ENCODE results near the gene RTN4RL2. TPM values are rescaled to one million over a fixed set of nuclear protein-coding genes. Genes with fewer than 3 reads are reported as not detected.

RTN4RL2 gene
- total RNA-seq, 1 experiment from 2014 or later: 7.0 TPM

DNA sequence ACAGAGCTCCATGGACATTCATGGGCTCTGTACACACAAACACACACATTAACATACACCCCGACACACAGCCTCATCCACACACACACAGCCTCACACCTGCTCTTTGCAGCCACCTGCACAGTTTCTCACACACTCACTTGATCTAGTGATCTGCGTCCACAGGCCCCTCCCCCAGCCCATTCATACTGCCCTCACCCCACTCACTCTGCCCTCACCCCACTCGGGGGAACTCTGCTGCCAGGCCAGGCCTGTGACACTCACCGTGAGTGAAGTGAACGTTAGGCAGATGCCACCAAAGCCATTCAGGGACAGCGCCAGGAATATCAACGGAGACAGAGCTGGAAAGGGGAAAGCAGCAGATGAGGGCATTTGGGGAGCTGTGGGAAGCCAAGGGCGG, 40.2 kb downstream of the RTN4RL2 start:
- no peak overlapping the region for H3K4me2 ChIP-seq (ENCODE audit: insufficient read depth, insufficient read length, low read length)
- DNase-seq: no peak
- H2BK15ac ChIP-seq (ENCODE audit: low read depth, low read length): no peak overlapping the region
- no CpG with 5 or more reads among the region's 8 CpGs for WGBS (ENCODE audit: extremely low coverage, insufficient read length, low lambda C conversion rate)
- H2BK20ac ChIP-seq (ENCODE audit: low read depth, low read length, poor library complexity, severe bottlenecking): no peak overlapping the region
- TF ChIP-seq, protein P1, sequence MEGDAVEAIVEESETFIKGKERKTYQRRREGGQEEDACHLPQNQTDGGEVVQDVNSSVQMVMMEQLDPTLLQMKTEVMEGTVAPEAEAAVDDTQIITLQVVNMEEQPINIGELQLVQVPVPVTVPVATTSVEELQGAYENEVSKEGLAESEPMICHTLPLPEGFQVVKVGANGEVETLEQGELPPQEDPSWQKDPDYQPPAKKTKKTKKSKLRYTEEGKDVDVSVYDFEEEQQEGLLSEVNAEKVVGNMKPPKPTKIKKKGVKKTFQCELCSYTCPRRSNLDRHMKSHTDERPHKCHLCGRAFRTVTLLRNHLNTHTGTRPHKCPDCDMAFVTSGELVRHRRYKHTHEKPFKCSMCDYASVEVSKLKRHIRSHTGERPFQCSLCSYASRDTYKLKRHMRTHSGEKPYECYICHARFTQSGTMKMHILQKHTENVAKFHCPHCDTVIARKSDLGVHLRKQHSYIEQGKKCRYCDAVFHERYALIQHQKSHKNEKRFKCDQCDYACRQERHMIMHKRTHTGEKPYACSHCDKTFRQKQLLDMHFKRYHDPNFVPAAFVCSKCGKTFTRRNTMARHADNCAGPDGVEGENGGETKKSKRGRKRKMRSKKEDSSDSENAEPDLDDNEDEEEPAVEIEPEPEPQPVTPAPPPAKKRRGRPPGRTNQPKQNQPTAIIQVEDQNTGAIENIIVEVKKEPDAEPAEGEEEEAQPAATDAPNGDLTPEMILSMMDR (conservative IDR thresholded peaks at IDR 0.05): no peak
- H3K18ac ChIP-seq (ENCODE audit: insufficient read length, low read depth, low read length): no peak overlapping the region
- H3K4me3 Mint-ChIP-seq: peak overlapping the region; percentile 6 to 72; a peak in 4 of 5 replicates
- no peak overlapping the region for H3K9ac ChIP-seq (ENCODE audit: extremely low read depth, insufficient read length, low read length)
- H4K91ac ChIP-seq (ENCODE audit: insufficient read length, low read depth, low read length): no peak overlapping the region
- H2AFZ ChIP-seq (ENCODE audit: low read length): no peak overlapping the region
- no peaks in the 10 kb centered on the region for H3K79me2 ChIP-seq (ENCODE audit: insufficient read depth, low read length)
- H3K23ac ChIP-seq (ENCODE audit: insufficient read length, low read depth, low read length): no peak overlapping the region
- no peak overlapping the region for H4K5ac ChIP-seq (ENCODE audit: insufficient read length, low read depth, low read length)
- no peak overlapping the region for H3K4ac ChIP-seq (ENCODE audit: low read depth, low read length)
- no peak overlapping the region for H4K8ac ChIP-seq (replicated peaks; ENCODE audit: insufficient read length, low read depth, low read length)
- no peaks in the 10 kb centered on the region for H3K23me2 ChIP-seq (ENCODE audit: insufficient read length, low read depth, low read length, poor library complexity, severe bottlenecking)
- no peak overlapping the region for H2AK5ac ChIP-seq (ENCODE audit: insufficient read length, low read length)
- H3K36me3 Mint-ChIP-seq (ENCODE audit: insufficient read depth in 1 of 3, low read depth in 3 of 3): peaks cover 18 to 32% (median 20%) of the 10 kb centered on the region in 3 experiments; a peak in 6 of 7 replicates
- H3T11ph ChIP-seq (ENCODE audit: low read length): no peak overlapping the region
- no peak overlapping the region for H3K27ac ChIP-seq (ENCODE audit: insufficient read length, low read depth, low read length)
- H3K27me3 ChIP-seq (ENCODE audit: insufficient read depth, low read length): no peaks in the 10 kb centered on the region
- H3K56ac ChIP-seq (ENCODE audit: insufficient read length, low read depth, low read length): no peak overlapping the region
- H3K79me1 ChIP-seq (ENCODE audit: insufficient read depth, low read depth, low read length, poor library complexity, severe bottlenecking): no peaks in the 10 kb centered on the region
- H3K9me3 Mint-ChIP-seq: no peaks in the 10 kb centered on the region
- H3K4me1 Mint-ChIP-seq: peaks cover 28 to 57% of the 10 kb centered on the region in 2 experiments
- peak overlapping the region in 2 of 3 experiments; percentile 67 to 94; a peak in 4 of 7 replicates for H3K27ac Mint-ChIP-seq
- H2BK5ac ChIP-seq (ENCODE audit: insufficient read length, low read length): no peak overlapping the region
- no peaks in the 10 kb centered on the region for H3K9me3 ChIP-seq (ENCODE audit: control insufficient read depth, low read depth, low read length)
- H3K4me1 ChIP-seq (ENCODE audit: insufficient read depth, low read length): peaks cover 5% of the 10 kb centered on the region; the same call in 1 of the 2 replicates
- no peak overlapping the region for H2BK120ac ChIP-seq (ENCODE audit: low read depth, low read length, poor library complexity, severe bottlenecking)
- H2BK12ac ChIP-seq (ENCODE audit: insufficient read length, low read depth, low read length): no peak overlapping the region
- no peak overlapping the region for H3K14ac ChIP-seq (ENCODE audit: insufficient read depth, low read length)
- H3K27me3 Mint-ChIP-seq (ENCODE audit: low read depth): no peaks in the 10 kb centered on the region; the same call in 1 of the 2 replicates
- H4K20me1 ChIP-seq (ENCODE audit: control insufficient read depth, insufficient read depth, insufficient read length): no peaks in the 10 kb centered on the region
